Neural cell (in vitro differentiated cells): ENCODE data around the gene LY6G6C. TPM values are rescaled to one million over a fixed set of nuclear protein-coding genes. Genes with fewer than 3 reads are reported as not detected.

Experiments
- H2AFZ ChIP-seq: fragments of 200-600, 300-800 bp; sonication (generic), shearing (Covaris generic); 2 replicates; pipeline ENCODE4 v1.6.0; 2014; ENCODE audit warnings: low read depth, mild to moderate bottlenecking, antibody characterized with exemption, low read length, moderate library complexity
- H3F3A ChIP-seq: fragments of 200-600 bp; shearing (Covaris generic); 2 replicates; pipeline ENCODE4 v1.6.1; 2016; ENCODE audit warnings: mild to moderate bottlenecking, moderate library complexity, mixed read lengths, antibody characterized with exemption, low read length; ENCODE audit not compliant: insufficient read depth, poor library complexity, severe bottlenecking
- H3K27ac ChIP-seq: fragments of 200-600, 300-800 bp; sonication (generic), shearing (Covaris generic); 2 replicates; pipeline ENCODE4 v1.5.1; 2014; ENCODE audit warnings: mild to moderate bottlenecking, low read length, moderate library complexity
- H3K27me3 ChIP-seq: fragments of 300-800, 200-600 bp; sonication (generic), shearing (Covaris generic); 2 replicates; pipeline ENCODE4 v1.6.0; 2014; ENCODE audit warnings: mild to moderate bottlenecking, low read depth, low read length, moderate library complexity; ENCODE audit not compliant: insufficient read depth
- H3K36me3 ChIP-seq: fragments of 300-800, 200-600 bp; sonication (generic), shearing (Covaris generic); 2 replicates; pipeline ENCODE4 v1.5.1; 2014; ENCODE audit warnings: mild to moderate bottlenecking, antibody characterized with exemption, low read length, moderate library complexity; ENCODE audit not compliant: insufficient read depth
- H3K4me2 ChIP-seq: fragments of 300-800, 200-600 bp; sonication (generic), shearing (Covaris generic); 2 replicates; pipeline ENCODE4 v1.6.0; 2014; ENCODE audit warnings: mild to moderate bottlenecking, low read length
- H3K4me3 ChIP-seq: fragments of 300-800, 200-600 bp; sonication (generic), shearing (Covaris generic); 2 replicates; pipeline ENCODE4 v1.5.1; 2014; ENCODE audit warnings: mild to moderate bottlenecking, low read length, moderate library complexity
- H3K79me2 ChIP-seq: fragments of 200-600 bp; shearing (Covaris generic); replicated peaks from 2 replicates; pipeline ENCODE4 v1.6.0; 2014; ENCODE audit warnings: mild to moderate bottlenecking, low read length, moderate library complexity; ENCODE audit not compliant: insufficient read depth
- H3K9ac ChIP-seq: fragments of 300-800, 200-600 bp; sonication (generic), shearing (Covaris generic); 2 replicates; pipeline ENCODE4 v1.6.1; 2016; ENCODE audit warnings: mild to moderate bottlenecking, low read length, mixed read lengths
- H3K9me2 ChIP-seq: fragments of 200-600 bp; shearing (Covaris generic); 2 replicates; pipeline ENCODE4 v1.6.1; 2016; ENCODE audit warnings: mild to moderate bottlenecking, low read length, mixed read lengths; ENCODE audit not compliant: insufficient read depth
- H3K9me3 ChIP-seq: fragments of 200-600, 300-800 bp; sonication (generic), shearing (Covaris generic); 2 replicates; pipeline ENCODE4 v1.6.1; 2016; ENCODE audit warnings: mild to moderate bottlenecking, mixed run types, low read length, moderate library complexity, mixed read lengths
- H4K20me1 ChIP-seq: fragments of 200-600 bp; shearing (Covaris generic); 2 replicates; pipeline ENCODE4 v1.6.1; 2016; ENCODE audit warnings: mild to moderate bottlenecking, mixed run types; ENCODE audit not compliant: insufficient read depth
- CTCF ChIP-seq: fragments of 450-650 bp; IDR thresholded peaks from 2 replicates; pipeline ENCODE4 v1.5.1; 2014; ENCODE audit warnings: antibody characterized with exemption, mild to moderate bottlenecking, moderate library complexity; ENCODE audit not compliant: poor library complexity, severe bottlenecking
- EP300 ChIP-seq: fragments of 450-650 bp; conservative IDR thresholded peaks from 2 replicates; pipeline ENCODE4 v1.6.1; 2014; ENCODE audit warnings: antibody characterized with exemption, mild to moderate bottlenecking, moderate library complexity; ENCODE audit not compliant: poor library complexity, severe bottlenecking
- EZH2 ChIP-seq: fragments of 200-600, 300-800 bp; shearing (Covaris generic), sonication (generic); IDR thresholded peaks from 2 replicates; pipeline ENCODE4 v1.6.1; 2014; ENCODE audit warnings: antibody characterized with exemption, low read length, borderline replicate concordance, mild to moderate bottlenecking; ENCODE audit not compliant: insufficient read depth, poor library complexity, severe bottlenecking
- MXI1 ChIP-seq: fragments of 450-650 bp; conservative IDR thresholded peaks from 2 replicates; pipeline ENCODE4 v1.6.1; 2014; ENCODE audit warnings: antibody characterized with exemption, mild to moderate bottlenecking; ENCODE audit not compliant: poor library complexity, severe bottlenecking
- POLR2AphosphoS5 ChIP-seq: IDR thresholded peaks from 2 replicates; pipeline ENCODE4 v1.6.1; 2012
- REST ChIP-seq: IDR thresholded peaks from 2 replicates; pipeline ENCODE4 v1.6.1; 2012; ENCODE audit warnings: borderline replicate concordance
- SMC3 ChIP-seq: fragments of 450-650 bp; conservative IDR thresholded peaks from 2 replicates; pipeline ENCODE4 v1.6.1; 2014; ENCODE audit warnings: antibody characterized with exemption, mild to moderate bottlenecking, moderate library complexity; ENCODE audit not compliant: poor library complexity
- TAF1 ChIP-seq: IDR thresholded peaks from 2 replicates; pipeline ENCODE4 v1.6.1; 2012; ENCODE audit warnings: low read depth
- polyA plus RNA-seq: library from polyadenylated mRNA; depleted of rRNA; stranded (reverse); fragments of >200 nt; gene quantifications from 2 replicates; pipeline ENCODE4 v1.2.3, GENCODE V29; 2014

LY6G6C gene
- polyA plus RNA-seq, 1 donor from 2014 or later, result 0.88 TPM

GRCh38 chr6:31690231-31691077 lies 31.1 kb downstream of the LY6G6C start:
- Histone ChIP-seq H3F3A (no peaks in the 10 kb centered on the region), H2AFZ (no peak overlapping the region), H3K4me3 (no peak overlapping the region), H3K9ac (no peak overlapping the region), H3K27ac (no peak overlapping the region), H3K9me2 (no peaks in the 10 kb centered on the region), H3K9me3 (no peaks in the 10 kb centered on the region), H3K27me3 (no peaks in the 10 kb centered on the region), H4K20me1 (no peaks in the 10 kb centered on the region), H3K36me3 (no peaks in the 10 kb centered on the region), H3K4me2 (no peak overlapping the region), H3K79me2 (no peaks in the 10 kb centered on the region)
- no peak for TF ChIP-seq TAF1
- no peak for TF ChIP-seq CTCF
- TF ChIP-seq MXI1, result no peak
- TF ChIP-seq REST, result no peak
- no peak for TF ChIP-seq EP300
- TF ChIP-seq POLR2AphosphoS5, result no peak
- no peak for TF ChIP-seq SMC3

GRCh38 chr6:31689249-31690110 lies 32.1 kb downstream of the LY6G6C start:
- Histone ChIP-seq H3K36me3 (no peaks in the 10 kb centered on the region), H3K27me3 (no peaks in the 10 kb centered on the region), H3K9me2 (no peaks in the 10 kb centered on the region), H3K79me2 (no peaks in the 10 kb centered on the region), H3K9ac (no peak overlapping the region), H2AFZ (no peak overlapping the region), H4K20me1 (no peaks in the 10 kb centered on the region), H3K9me3 (no peaks in the 10 kb centered on the region), H3K4me3 (no peak overlapping the region), H3F3A (no peaks in the 10 kb centered on the region), H3K27ac (no peak overlapping the region), H3K4me2 (no peak overlapping the region)
- no peak for TF ChIP-seq POLR2AphosphoS5
- no peak for TF ChIP-seq EP300
- no peak for TF ChIP-seq TAF1
- TF ChIP-seq EZH2, result no peak
- TF ChIP-seq MXI1, result no peak
- TF ChIP-seq SMC3, result no peak
